Uterus (tissue), 2 donors: Measurements from ENCODE around the gene TRAF1.

Source experiments
- CTCF ChIP-seq, 4 experiments: fragments of 200-600 bp in 2 of 4; fragments of 450-650 bp in 2 of 4; sonication (generic) in 2 of 4; IDR thresholded peaks; one replicate each; pipeline ENCODE4 v1.5.1; 2016 to 2019; ENCODE audit warnings: antibody characterized with exemption in 4 of 4, mild to moderate bottlenecking in 2 of 4, moderate library complexity in 1 of 4
- POLR2A ChIP-seq, 2 donors: fragments of 450-650 bp; IDR thresholded peaks; one replicate each; pipeline ENCODE4 v1.6.1; 2016; ENCODE audit warnings: antibody characterized with exemption in 2 of 2, mild to moderate bottlenecking in 1 of 2, moderate library complexity in 1 of 2

DNA sequence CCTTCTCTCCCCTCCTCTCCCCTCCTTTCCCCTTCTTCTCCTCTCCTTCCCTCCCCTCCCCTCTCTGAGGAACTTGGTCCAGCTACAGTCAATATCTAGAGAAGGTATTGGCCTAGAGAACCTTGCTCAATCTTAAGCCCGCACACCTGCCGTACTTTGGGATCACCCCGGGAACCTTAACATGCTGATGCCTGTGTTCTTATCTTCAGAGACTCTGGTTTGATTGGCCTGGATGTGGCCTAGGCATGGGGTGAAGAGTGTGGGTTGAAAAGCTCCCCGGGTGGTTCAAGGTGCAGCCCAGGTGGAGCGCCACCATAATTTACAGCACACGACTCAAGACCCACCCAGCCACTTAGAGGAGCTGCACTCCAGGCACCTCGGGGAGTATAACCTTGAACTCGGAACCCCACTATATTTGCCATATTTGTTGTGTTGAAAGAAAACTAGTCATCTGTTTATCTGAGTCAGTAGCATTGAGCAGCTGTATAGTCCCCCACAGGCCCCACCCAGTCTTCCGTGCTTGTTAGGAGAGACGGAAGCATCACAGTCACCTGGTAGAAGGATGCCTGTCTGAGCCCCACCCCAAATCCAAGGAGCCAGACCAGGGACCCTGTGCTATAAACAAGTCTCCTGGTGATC, 35.2 kb downstream of the TRAF1 start:
- TF ChIP-seq POLR2A (IDR thresholded peaks at IDR 0.05) (no peak), CTCF (IDR thresholded peaks at IDR 0.05) (no peak)
